HL-60 (cell line): ENCODE results near the gene HARBI1.

Experiments used
- TF ChIP-seq, protein P1 (sequence below): IDR thresholded peaks from one replicate; pipeline ENCODE4 v1.5.1; 2011; ENCODE audit warnings: low read length, control low read depth, inconsistent platforms; ENCODE audit not compliant: insufficient read depth
- TF ChIP-seq, protein P2 (sequence below): IDR thresholded peaks from 2 replicates; pipeline ENCODE4 v1.6.1; 2012; ENCODE audit warnings: low read depth; ENCODE audit not compliant: insufficient replicate concordance

DNA sequence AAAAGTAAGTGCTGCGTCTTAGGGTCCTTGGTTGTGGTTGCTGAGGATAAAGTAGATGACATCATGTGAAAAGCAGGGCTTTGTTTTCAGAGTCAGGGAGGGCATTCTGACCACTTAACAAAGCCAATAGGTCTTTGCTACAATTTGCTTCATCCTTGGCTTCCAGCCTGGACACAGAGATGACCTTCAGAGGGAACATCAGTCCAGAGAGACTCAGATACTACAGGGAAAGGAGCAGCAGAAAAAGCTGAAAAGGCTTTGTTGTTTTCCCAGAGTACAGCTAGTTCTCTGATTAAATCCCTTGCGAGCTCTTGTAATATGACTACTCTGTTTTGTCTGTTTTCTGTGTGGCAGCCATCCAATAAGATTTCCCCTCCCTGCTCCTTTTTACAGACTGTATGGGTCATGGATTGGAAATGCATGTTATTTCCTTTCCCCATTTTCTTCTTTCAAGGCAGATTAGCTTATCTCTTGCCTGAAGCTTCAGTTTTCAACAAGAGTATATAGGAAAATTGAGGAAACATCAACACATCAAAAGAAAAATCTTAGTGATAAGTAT is 32.2 kb upstream of the HARBI1 start:
- TF ChIP-seq, protein P1, sequence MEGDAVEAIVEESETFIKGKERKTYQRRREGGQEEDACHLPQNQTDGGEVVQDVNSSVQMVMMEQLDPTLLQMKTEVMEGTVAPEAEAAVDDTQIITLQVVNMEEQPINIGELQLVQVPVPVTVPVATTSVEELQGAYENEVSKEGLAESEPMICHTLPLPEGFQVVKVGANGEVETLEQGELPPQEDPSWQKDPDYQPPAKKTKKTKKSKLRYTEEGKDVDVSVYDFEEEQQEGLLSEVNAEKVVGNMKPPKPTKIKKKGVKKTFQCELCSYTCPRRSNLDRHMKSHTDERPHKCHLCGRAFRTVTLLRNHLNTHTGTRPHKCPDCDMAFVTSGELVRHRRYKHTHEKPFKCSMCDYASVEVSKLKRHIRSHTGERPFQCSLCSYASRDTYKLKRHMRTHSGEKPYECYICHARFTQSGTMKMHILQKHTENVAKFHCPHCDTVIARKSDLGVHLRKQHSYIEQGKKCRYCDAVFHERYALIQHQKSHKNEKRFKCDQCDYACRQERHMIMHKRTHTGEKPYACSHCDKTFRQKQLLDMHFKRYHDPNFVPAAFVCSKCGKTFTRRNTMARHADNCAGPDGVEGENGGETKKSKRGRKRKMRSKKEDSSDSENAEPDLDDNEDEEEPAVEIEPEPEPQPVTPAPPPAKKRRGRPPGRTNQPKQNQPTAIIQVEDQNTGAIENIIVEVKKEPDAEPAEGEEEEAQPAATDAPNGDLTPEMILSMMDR: no peak
- TF ChIP-seq, protein P2, sequence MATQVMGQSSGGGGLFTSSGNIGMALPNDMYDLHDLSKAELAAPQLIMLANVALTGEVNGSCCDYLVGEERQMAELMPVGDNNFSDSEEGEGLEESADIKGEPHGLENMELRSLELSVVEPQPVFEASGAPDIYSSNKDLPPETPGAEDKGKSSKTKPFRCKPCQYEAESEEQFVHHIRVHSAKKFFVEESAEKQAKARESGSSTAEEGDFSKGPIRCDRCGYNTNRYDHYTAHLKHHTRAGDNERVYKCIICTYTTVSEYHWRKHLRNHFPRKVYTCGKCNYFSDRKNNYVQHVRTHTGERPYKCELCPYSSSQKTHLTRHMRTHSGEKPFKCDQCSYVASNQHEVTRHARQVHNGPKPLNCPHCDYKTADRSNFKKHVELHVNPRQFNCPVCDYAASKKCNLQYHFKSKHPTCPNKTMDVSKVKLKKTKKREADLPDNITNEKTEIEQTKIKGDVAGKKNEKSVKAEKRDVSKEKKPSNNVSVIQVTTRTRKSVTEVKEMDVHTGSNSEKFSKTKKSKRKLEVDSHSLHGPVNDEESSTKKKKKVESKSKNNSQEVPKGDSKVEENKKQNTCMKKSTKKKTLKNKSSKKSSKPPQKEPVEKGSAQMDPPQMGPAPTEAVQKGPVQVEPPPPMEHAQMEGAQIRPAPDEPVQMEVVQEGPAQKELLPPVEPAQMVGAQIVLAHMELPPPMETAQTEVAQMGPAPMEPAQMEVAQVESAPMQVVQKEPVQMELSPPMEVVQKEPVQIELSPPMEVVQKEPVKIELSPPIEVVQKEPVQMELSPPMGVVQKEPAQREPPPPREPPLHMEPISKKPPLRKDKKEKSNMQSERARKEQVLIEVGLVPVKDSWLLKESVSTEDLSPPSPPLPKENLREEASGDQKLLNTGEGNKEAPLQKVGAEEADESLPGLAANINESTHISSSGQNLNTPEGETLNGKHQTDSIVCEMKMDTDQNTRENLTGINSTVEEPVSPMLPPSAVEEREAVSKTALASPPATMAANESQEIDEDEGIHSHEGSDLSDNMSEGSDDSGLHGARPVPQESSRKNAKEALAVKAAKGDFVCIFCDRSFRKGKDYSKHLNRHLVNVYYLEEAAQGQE: no peak
